ENCODE results near the gene SLC43A2. TPM values are rescaled to one million over a fixed set of nuclear protein-coding genes. Genes with fewer than 3 reads are reported as not detected.

Gene SLC43A2
- total RNA-seq, 2 experiments from 2014 or later, result 2.0 to 2.2 TPM

- Mint-ChIP-seq H3K27me3 (no peaks in the 10 kb centered on the region), H3K9me3 (no peaks in the 10 kb centered on the region), H3K4me3 (no peak overlapping the region), H3K36me3 (no peaks in the 10 kb centered on the region), H3K4me1 (ENCODE audit: low read depth) (no peaks in the 10 kb centered on the region), H3K27ac (no peak overlapping the region)
- POLR2A ChIA-PET, result no interaction called here
- intact Hi-C loops (cut with micrococcal nuclease), result no loop called here
- no peak for DNase-seq
- CTCF ChIA-PET, result interaction anchor here (2.2 to 4.2 kb wide), 2 partner anchors 12 to 43 kb away, joined by 13 to 26 read pairs; no protein-coding TSS in a partner anchor
Observed at GRCh38 chr17:1617620-1618174, 10.9 kb downstream of the SLC43A2 start.

- Mint-ChIP-seq H3K4me3 (no peak overlapping the region), H3K36me3 (no peaks in the 10 kb centered on the region), H3K4me1 (ENCODE audit: low read depth) (no peaks in the 10 kb centered on the region), H3K9me3 (no peaks in the 10 kb centered on the region), H3K27ac (no peak overlapping the region), H3K27me3 (no peaks in the 10 kb centered on the region)
- no peak for DNase-seq
- ChIA-PET CTCF (interaction anchor here (4.2 kb wide), 1 partner anchor 41 kb away, joined by 26 read pairs; no protein-coding TSS in a partner anchor), POLR2A (no interaction called here)
- intact Hi-C loops (cut with micrococcal nuclease), result no loop called here
Observed at GRCh38 chr17:1616101-1616500, 12.5 kb downstream of the SLC43A2 start.

GRCh38 chr17:1612400-1612799 is 16.2 kb downstream of the SLC43A2 start:
- Mint-ChIP-seq H3K4me1 (ENCODE audit: low read depth) (peaks cover 13% of the 10 kb centered on the region), H3K4me3 (no peak overlapping the region), H3K36me3 (no peaks in the 10 kb centered on the region), H3K27ac (no peak overlapping the region), H3K27me3 (no peaks in the 10 kb centered on the region), H3K9me3 (no peaks in the 10 kb centered on the region)
- intact Hi-C loops (cut with micrococcal nuclease), result no loop called here
- no peak for DNase-seq
- CTCF ChIA-PET, result no interaction called here
- POLR2A ChIA-PET, result no interaction called here

- intact Hi-C loops (cut with micrococcal nuclease), result no loop called here
- H3K4me3 Mint-ChIP-seq, result no peak overlapping the region
- peaks cover 20% of the 10 kb centered on the region for H3K4me1 Mint-ChIP-seq (ENCODE audit: low read depth)
- ChIA-PET POLR2A (no interaction called here), CTCF (interaction anchor here (1.1 to 1.4 kb wide), 2 partner anchors 18 to 38 kb away, joined by 3 to 7 read pairs; no protein-coding TSS in a partner anchor)
- H3K27me3 Mint-ChIP-seq, result no peaks in the 10 kb centered on the region
- DNase-seq, result no peak
- H3K27ac Mint-ChIP-seq, result no peak overlapping the region
- H3K9me3 Mint-ChIP-seq, result no peaks in the 10 kb centered on the region
- no peaks in the 10 kb centered on the region for H3K36me3 Mint-ChIP-seq
Observed at GRCh38 chr17:1611715-1612114, 16.9 kb downstream of the SLC43A2 start.

GRCh38 chr17:1608676-1609075 is 20.0 kb downstream of the SLC43A2 start:
- H3K9me3 Mint-ChIP-seq, result no peaks in the 10 kb centered on the region
- peaks cover 28% of the 10 kb centered on the region for H3K4me1 Mint-ChIP-seq (ENCODE audit: low read depth)
- DNase-seq, result no peak
- CTCF ChIA-PET, result interaction anchor here (2.7 to 2.8 kb wide), 2 partner anchors 21 to 34 kb away, joined by 19 to 25 read pairs; partner anchors contain the start of gene SLC43A2
- no peak overlapping the region for H3K4me3 Mint-ChIP-seq
- H3K36me3 Mint-ChIP-seq, result no peaks in the 10 kb centered on the region
- POLR2A ChIA-PET, result no interaction called here
- intact Hi-C loops (cut with micrococcal nuclease), result no loop called here
- H3K27ac Mint-ChIP-seq, result peak overlapping the region; percentile 11
- no peaks in the 10 kb centered on the region for H3K27me3 Mint-ChIP-seq

GRCh38 chr17:1607971-1608320 is 20.7 kb downstream of the SLC43A2 start:
- Mint-ChIP-seq H3K9me3 (no peaks in the 10 kb centered on the region), H3K27me3 (no peaks in the 10 kb centered on the region), H3K27ac (peak overlapping the region; percentile 92), H3K4me3 (no peak overlapping the region), H3K4me1 (ENCODE audit: low read depth) (peaks cover 28% of the 10 kb centered on the region), H3K36me3 (no peaks in the 10 kb centered on the region)
- ChIA-PET CTCF (interaction anchor here (1.2 to 2.8 kb wide), 4 partner anchors 21 to 47 kb away, joined by 3 to 25 read pairs (median 12); partner anchors contain the start of gene SLC43A2), POLR2A (no interaction called here)
- DNase-seq, result no peak
- intact Hi-C loops (cut with micrococcal nuclease), result loop anchor here (1.0 kb wide), 2 partner anchors 20 to 42 kb away; partner anchors contain the start of gene SLC43A2

- no peaks in the 10 kb centered on the region for H3K27me3 Mint-ChIP-seq
- H3K4me1 Mint-ChIP-seq (ENCODE audit: low read depth), result peaks cover 28% of the 10 kb centered on the region
- CTCF ChIA-PET, result interaction anchor here (0.6 to 2.8 kb wide), 5 partner anchors 20 to 46 kb away, joined by 3 to 25 read pairs (median 3); partner anchors contain the start of gene SLC43A2
- H3K36me3 Mint-ChIP-seq, result no peaks in the 10 kb centered on the region
- peak; percentile 60 for DNase-seq
- peak overlapping the region; percentile 92 for H3K27ac Mint-ChIP-seq
- peaks cover 6% of the 10 kb centered on the region for H3K9me3 Mint-ChIP-seq
- POLR2A ChIA-PET, result no interaction called here
- no peak overlapping the region for H3K4me3 Mint-ChIP-seq
- intact Hi-C loops (cut with micrococcal nuclease), result no loop called here
Observed at GRCh38 chr17:1606352-1606985, 22.2 kb downstream of the SLC43A2 start.

GRCh38 chr17:1605681-1606351 is 22.8 kb downstream of the SLC43A2 start:
- H3K9me3 Mint-ChIP-seq, result peaks cover 10% of the 10 kb centered on the region
- H3K27ac Mint-ChIP-seq, result no peak overlapping the region
- ChIA-PET CTCF (interaction anchor here (0.6 kb wide), 1 partner anchor 32 kb away, joined by 3 read pairs; no protein-coding TSS in a partner anchor), POLR2A (no interaction called here)
- intact Hi-C loops (cut with micrococcal nuclease), result no loop called here
- no peak overlapping the region for H3K4me3 Mint-ChIP-seq
- peaks cover 28% of the 10 kb centered on the region for H3K4me1 Mint-ChIP-seq (ENCODE audit: low read depth)
- no peaks in the 10 kb centered on the region for H3K36me3 Mint-ChIP-seq
- DNase-seq, result no peak
- H3K27me3 Mint-ChIP-seq, result no peaks in the 10 kb centered on the region

GRCh38 chr17:1604831-1605528 is 23.7 kb downstream of the SLC43A2 start:
- POLR2A ChIA-PET, result no interaction called here
- Mint-ChIP-seq H3K4me1 (ENCODE audit: low read depth) (peaks cover 28% of the 10 kb centered on the region), H3K9me3 (peaks cover 10% of the 10 kb centered on the region), H3K36me3 (no peaks in the 10 kb centered on the region), H3K4me3 (no peak overlapping the region), H3K27me3 (no peaks in the 10 kb centered on the region), H3K27ac (no peak overlapping the region)
- intact Hi-C loops (cut with micrococcal nuclease), result no loop called here
- CTCF ChIA-PET, result interaction anchor here (0.9 kb wide), 1 partner anchor 31 kb away, joined by 3 read pairs; no protein-coding TSS in a partner anchor
- no peak for DNase-seq

- ChIA-PET CTCF (no interaction called here), POLR2A (no interaction called here)
- no peaks in the 10 kb centered on the region for H3K27me3 Mint-ChIP-seq
- no peak for DNase-seq
- no peaks in the 10 kb centered on the region for H3K36me3 Mint-ChIP-seq
- H3K27ac Mint-ChIP-seq, result no peak overlapping the region
- peaks cover 7% of the 10 kb centered on the region for H3K4me1 Mint-ChIP-seq (ENCODE audit: low read depth)
- H3K9me3 Mint-ChIP-seq, result peaks cover 10% of the 10 kb centered on the region
- intact Hi-C loops (cut with micrococcal nuclease), result no loop called here
- no peak overlapping the region for H3K4me3 Mint-ChIP-seq
Observed at GRCh38 chr17:1601571-1601970, 27.1 kb downstream of the SLC43A2 start.

GRCh38 chr17:1598399-1599095 is 30.1 kb downstream of the SLC43A2 start:
- ChIA-PET POLR2A (no interaction called here), CTCF (no interaction called here)
- Mint-ChIP-seq H3K27me3 (no peaks in the 10 kb centered on the region), H3K4me1 (ENCODE audit: low read depth) (no peaks in the 10 kb centered on the region), H3K9me3 (peaks cover 10% of the 10 kb centered on the region), H3K36me3 (no peaks in the 10 kb centered on the region), H3K27ac (no peak overlapping the region), H3K4me3 (no peak overlapping the region)
- intact Hi-C loops (cut with micrococcal nuclease), result no loop called here
- DNase-seq, result no peak
